HL-60 (cell line): Measurements from ENCODE around the gene ZNF837.

Source experiments
- DNase-seq, 2 experiments: peaks; one replicate each; pipeline ENCODE4 v3.0.0-alpha.2; 2010 to 2020; ENCODE audit warnings: low read depth in 1 of 2, low spot score in 1 of 2
- H3K27ac ChIP-seq: fragments of 250-450 bp; sonication (Bioruptor Pico); replicated peaks from 2 replicates; pipeline ENCODE4 v1.5.1; 2020; ENCODE audit warnings: mild to moderate bottlenecking, moderate library complexity
- H3K27me3 ChIP-seq: fragments of 250-450 bp; sonication (Bioruptor Pico); 2 replicates; pipeline ENCODE4 v1.5.1; 2021; ENCODE audit warnings: mild to moderate bottlenecking, moderate library complexity; ENCODE audit not compliant: insufficient read depth, poor library complexity, severe bottlenecking
- H3K4me3 ChIP-seq: replicated peaks from 2 replicates; pipeline ENCODE4 v1.5.1; 2011; ENCODE audit warnings: mild to moderate bottlenecking, control low read depth, low read length; ENCODE audit not compliant: insufficient read depth
- CTCF ChIP-seq: IDR thresholded peaks from one replicate; pipeline ENCODE4 v1.5.1; 2011; ENCODE audit warnings: low read length, control low read depth, inconsistent platforms; ENCODE audit not compliant: insufficient read depth
- GABPA ChIP-seq: IDR thresholded peaks from 2 replicates; pipeline ENCODE4 v1.6.1; 2012; ENCODE audit warnings: low read depth
- POLR2AphosphoS5 ChIP-seq: IDR thresholded peaks from 2 replicates; pipeline ENCODE4 v1.6.1; 2012; ENCODE audit warnings: low read depth
- REST ChIP-seq: IDR thresholded peaks from 2 replicates; pipeline ENCODE4 v1.6.1; 2012; ENCODE audit warnings: low read depth; ENCODE audit not compliant: insufficient replicate concordance
- SPI1 ChIP-seq: IDR thresholded peaks from 2 replicates; pipeline ENCODE4 v1.6.1; 2012; ENCODE audit warnings: low read depth, mild to moderate bottlenecking, borderline replicate concordance

ZNF837 gene

GRCh38 chr19:58351558-58351878 is 29.3 kb downstream of the ZNF837 start:
- H3K4me3 ChIP-seq: no peak overlapping the region
- no peak for DNase-seq
- H3K27ac ChIP-seq: no peak overlapping the region
- H3K27me3 ChIP-seq: peaks cover 4% of the 10 kb centered on the region
- TF ChIP-seq REST: no peak
- TF ChIP-seq GABPA: no peak
- TF ChIP-seq CTCF: no peak
- no peak for TF ChIP-seq SPI1
- no peak for TF ChIP-seq POLR2AphosphoS5

GRCh38 chr19:58350871-58351557 is 29.8 kb downstream of the ZNF837 start:
- no peak for DNase-seq
- TF ChIP-seq REST (no peak), SPI1 (no peak), CTCF (no peak), POLR2AphosphoS5 (no peak), GABPA (no peak)
- H3K27me3 ChIP-seq: peaks cover 4% of the 10 kb centered on the region
- no peak overlapping the region for H3K4me3 ChIP-seq
- H3K27ac ChIP-seq: no peak overlapping the region

GRCh38 chr19:58350001-58350861 is 30.6 kb downstream of the ZNF837 start:
- DNase-seq: no peak
- Histone ChIP-seq H3K4me3 (no peak overlapping the region), H3K27me3 (peaks cover 4% of the 10 kb centered on the region), H3K27ac (no peak overlapping the region)
- no peak for TF ChIP-seq CTCF
- TF ChIP-seq SPI1: no peak
- no peak for TF ChIP-seq REST
- TF ChIP-seq POLR2AphosphoS5: no peak
- no peak for TF ChIP-seq GABPA
